Activated T-cell treated with anti-CD3 and anti-CD28 coated beads for 24 hours (primary cell): ENCODE data around the gene SCPEP1.
"Not testable (repeated sequence)": the region's sequence is repeated elsewhere in the genome, so short reads cannot be mapped to it uniquely, and the experiment has no call there.

Experiments used
- DNase-seq: peaks from one replicate; pipeline ENCODE4 v3.0.0-alpha.2; 2020; ENCODE audit warnings: low read depth

The SCPEP1 gene

GRCh38 chr17:56965241-56965640 lies 12.7 kb upstream of the SCPEP1 start:
- not testable (repeated sequence) for DNase-seq

- DNase-seq, result not testable (repeated sequence)
Measured at GRCh38 chr17:56965681-56966080, 12.2 kb upstream of the SCPEP1 start.

DNA sequence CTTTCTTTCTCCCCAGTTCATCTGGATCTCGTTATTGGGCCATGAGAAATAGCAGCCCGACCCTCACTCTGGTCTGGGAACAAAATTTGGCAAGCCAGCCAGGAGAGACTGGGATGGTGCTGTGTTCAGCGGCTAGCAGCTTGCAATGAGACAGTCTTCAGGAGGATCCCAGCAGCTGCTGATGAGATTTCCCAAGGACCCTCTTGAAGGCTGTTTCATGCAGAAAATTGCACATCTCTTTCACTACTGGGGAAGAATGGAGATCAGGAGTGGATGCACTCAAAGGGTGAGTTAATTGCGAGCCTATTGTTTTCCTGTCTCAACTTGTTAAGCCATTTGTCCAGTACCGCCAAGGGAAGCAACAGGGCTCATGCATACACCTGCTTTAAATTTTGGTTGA lies 11.6 kb upstream of the SCPEP1 start:
- no peak for DNase-seq

GRCh38 chr17:56970974-56971373 lies 7.0 kb upstream of the SCPEP1 start:
- no peak for DNase-seq

GRCh38 chr17:56972111-56972730 lies 5.7 kb upstream of the SCPEP1 start:
- no peak for DNase-seq

- DNase-seq, result no peak
Measured at GRCh38 chr17:56973520-56973919, 4.4 kb upstream of the SCPEP1 start.

DNA sequence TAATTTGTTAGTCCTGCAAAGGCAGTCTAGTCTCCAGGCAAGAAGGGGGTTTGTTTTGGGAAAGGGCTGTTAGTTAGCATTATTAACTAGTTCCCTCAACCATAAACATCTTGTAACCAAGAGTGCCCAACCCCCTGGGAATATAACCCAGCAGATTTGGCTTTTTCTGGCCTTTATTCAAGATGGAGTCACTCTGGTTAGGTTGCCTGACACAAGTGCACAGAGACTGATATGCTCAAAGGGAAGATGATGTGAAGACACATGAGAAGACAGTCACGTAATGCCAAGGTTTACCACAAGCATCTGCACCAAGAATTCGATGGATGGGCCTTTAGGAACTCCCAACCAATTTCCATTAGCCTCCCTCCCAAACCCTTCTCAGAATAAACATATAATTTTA lies 3.9 kb upstream of the SCPEP1 start:
- DNase-seq, result no peak

- no peak for DNase-seq
Measured at GRCh38 chr17:56975656-56976055, 2.3 kb upstream of the SCPEP1 start.

GRCh38 chr17:56976941-56977608 lies 856 bp upstream of the SCPEP1 start:
- DNase-seq, result no peak

DNA sequence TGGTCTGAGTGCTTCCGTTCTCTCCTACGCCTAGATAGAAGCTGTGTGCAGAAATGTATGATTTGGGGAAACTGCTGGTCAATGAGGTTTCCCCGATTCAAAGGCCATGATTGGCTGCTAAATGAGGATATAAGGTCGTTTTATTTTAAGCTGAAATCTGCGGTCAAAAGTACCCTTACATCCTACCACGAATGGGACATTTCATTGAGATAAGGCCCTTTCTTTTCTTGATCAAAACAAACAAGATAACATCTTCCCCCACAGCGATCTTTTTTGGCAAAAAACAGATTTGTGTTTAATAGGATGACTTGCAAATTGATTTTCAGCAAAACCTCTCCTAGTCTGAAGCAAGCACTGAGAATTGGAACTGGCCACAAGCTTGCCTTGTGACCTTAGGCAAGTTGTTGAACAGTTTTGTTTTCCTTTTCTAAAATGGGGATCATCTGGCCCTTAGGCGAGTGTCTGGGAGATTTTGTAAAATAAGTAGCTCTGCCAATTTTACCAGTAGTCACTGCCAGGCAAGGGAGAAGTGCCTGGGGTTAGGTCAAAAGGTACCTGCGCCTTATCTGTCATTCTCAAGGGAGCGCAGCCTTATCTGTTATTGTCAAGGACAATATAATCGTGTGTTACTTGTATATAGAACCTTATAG lies 635 bp downstream of the SCPEP1 start:
- no peak for DNase-seq

- DNase-seq, result no peak
Measured at GRCh38 chr17:56979091-56979480, 1.2 kb downstream of the SCPEP1 start.

- not testable (repeated sequence) for DNase-seq
Measured at GRCh38 chr17:56980526-56980925, 2.6 kb downstream of the SCPEP1 start.

DNA sequence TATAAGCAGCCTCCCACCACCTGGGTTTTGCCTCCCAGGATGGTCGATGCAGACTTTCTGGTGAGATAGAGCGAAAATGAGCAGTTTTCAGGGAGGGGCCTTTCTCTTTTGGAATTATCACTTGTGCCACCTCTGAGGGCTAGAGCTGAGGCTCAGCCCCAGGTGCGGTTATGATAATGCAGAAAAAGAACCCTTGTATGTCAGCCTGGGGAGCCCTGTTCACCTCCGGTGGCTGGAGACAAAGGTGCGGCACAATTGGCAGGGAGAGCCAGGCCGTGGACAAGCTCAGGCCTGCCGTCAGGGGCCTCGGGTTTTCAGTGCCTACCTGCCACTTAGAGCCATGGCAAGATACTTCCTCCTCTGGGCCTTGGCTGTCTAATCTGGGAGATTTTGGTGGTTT lies 4.4 kb downstream of the SCPEP1 start:
- DNase-seq, result no peak

DNA sequence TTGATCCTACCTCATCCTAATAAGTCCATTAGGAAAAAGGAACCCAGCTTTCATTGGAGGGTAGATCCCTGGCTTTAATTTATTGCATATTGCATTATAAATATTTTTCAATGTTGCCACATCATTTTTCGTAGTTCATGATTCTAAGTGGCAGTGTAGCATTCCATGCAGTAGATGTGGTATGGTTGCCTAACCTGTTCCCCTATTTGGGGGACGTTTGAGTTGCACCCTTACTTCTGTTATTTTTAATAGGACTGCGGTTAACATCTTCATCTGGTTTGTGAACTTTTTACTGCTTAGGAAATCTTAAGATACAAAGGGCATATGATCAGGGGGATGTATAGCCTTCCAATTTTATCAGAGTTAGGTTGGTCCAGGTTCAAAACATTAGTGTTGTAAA lies 5.4 kb downstream of the SCPEP1 start:
- no peak for DNase-seq

DNA sequence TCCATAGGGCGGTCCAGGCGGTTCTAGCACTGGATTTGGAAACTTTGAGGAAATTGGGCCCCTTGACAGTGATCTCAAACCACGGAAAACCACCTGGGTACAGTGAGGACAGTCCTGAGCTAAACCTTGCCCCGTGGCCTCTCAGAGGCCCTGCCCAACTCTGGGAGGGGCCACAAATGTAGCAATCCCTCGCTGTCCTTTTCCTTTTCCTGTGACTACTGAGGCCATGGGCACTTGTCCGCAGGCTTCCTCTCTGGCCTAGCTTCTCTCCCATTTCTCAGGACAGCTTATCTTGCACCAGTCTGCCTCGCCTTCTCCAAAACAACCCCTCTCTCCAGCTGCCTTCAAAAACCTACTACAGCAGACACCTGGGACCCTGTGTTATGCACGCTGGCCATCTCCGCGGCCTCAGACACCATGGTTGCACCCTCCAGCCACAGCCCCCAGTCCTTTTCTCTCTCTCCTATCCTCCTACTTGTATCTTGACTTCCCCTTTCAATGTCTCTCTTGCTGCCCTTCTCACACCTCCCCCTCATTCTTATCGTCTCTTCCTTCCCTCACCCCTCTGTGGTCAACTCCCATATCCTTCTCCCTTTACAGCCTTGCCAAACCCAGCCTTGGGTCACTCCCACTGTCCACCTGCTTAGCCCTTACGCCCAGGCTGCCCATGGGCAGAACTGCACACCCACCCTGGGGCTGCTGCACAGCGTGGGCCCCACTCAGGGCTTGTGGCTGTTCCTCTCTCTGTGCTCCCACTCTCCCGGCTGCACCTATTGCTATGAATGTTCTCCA lies 7.6 kb downstream of the SCPEP1 start:
- DNase-seq, result no peak

- DNase-seq, result no peak
Measured at GRCh38 chr17:56987283-56987834, 9.4 kb downstream of the SCPEP1 start.

DNA sequence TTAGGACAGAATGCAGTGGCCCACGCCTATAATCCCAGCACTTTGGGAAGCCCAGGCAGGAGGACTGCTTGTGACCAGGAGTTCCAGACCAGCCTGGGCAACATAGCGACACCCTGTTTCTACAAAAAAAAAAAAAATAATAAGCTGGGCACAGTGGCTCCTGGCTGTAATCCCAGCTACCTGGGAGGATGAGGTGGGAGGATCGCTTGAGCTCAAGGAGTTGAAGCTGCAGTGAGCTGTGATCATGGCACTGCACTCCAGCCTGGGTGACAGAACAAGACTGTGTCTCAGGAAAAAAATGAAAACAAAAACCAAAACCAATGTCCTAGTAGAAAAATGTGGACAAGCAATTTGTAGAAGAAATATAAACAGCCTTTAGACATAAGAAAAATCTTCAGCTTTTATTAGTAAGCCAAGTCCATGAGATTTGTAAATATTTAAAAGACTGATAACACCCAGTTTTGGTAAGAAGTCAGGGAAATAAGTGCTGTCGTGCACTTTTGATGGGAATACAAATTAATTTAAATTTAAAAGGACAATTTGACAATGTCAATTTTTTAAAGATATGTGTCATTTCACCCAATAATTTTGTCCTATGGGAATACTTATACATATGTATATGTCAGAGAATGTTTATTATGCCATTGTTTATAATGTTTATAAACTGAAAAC lies 11.1 kb downstream of the SCPEP1 start:
- DNase-seq, result no peak

DNA sequence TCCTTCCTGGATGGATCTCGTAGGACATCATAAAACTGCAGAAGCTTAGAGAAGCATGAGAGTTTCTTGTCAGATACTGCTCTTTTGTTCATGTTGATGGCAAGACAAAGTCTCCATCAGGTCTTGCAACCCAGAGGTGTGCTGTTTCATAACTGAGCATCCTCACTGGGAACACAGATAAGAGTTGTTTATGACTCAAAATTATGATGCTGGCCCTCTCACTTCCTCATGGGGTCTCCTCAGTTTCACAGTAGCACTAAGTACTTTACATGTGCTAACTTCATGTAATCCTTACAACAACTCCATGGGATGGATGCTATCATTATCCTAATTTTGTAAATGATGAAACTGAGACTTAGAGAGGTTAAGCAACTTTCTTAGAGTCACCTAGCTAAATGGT lies 14.4 kb downstream of the SCPEP1 start:
- DNase-seq, result no peak

DNA sequence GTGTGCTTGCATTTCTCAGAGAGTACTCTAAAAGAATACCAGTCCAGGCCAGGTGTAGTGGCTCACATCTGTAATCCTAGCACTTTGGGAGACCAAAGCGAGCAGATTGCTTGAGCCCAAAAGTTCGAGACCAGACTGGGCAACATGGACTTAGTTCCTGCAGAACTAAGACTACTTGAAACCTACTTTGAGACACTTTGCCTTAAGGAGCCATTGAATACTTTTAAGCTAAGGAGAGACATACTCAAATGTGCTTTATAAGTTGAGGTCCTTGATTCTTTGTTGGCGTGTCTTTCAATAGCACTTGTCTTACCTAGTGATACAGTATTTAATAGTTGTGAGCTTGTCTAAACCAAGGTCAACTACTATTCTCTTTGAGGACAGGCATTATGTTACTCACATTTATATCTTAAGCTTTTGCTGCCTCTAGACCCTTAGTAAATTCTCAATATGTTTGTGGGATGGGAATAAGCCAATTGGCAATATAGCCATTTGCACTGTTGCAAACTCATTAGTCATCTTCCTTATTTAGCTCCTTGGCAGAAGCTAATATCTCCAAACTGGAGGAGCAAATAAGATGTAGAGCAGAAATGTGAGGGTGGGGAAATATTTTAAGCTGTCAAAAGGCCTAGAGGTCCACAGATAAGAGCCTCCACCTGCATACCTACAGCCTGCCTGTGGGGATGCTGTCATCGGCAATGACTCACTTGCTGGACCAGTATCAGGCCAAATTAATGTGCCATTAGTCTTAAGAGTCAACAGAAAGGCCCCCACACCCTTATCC lies 16.3 kb downstream of the SCPEP1 start:
- no peak for DNase-seq

DNA sequence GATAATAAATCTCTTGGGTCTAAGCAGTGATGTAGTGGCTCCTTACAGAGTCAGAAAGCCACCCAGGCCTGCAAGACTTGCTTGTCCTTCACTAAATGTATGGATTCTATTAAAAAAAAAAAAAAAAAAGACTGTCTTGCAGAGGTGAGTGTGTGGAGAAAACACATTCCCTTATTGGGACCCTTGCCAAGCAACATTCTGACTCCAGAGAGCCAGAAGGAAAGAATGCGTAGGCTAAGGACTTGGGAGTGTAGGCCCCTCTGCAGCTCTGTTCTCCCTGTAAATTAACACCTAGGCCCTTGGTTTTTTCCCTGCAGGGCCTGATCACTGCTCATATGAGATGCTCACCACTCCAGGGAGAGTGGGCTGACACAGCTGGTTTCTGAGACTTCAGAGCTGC lies 17.8 kb downstream of the SCPEP1 start:
- no peak for DNase-seq

GRCh38 chr17:56997313-56997712 lies 19.4 kb downstream of the SCPEP1 start:
- no peak for DNase-seq
